Neural progenitor cell (in vitro differentiated cells): ENCODE measurements around the gene SAC3D1. TPM values are rescaled to one million over a fixed set of nuclear protein-coding genes. Genes with fewer than 3 reads are reported as not detected.

Source experiments
- DNase-seq: peaks from one replicate; pipeline ENCODE4 v3.0.0-alpha.2; 2016; ENCODE audit warnings: low spot score
- H2AFZ ChIP-seq: fragments of 200-600 bp; sonication (generic); replicated peaks from 2 replicates; pipeline ENCODE4 v1.6.1; 2016; ENCODE audit warnings: antibody characterized with exemption
- H3F3A ChIP-seq: fragments of 200-600 bp; sonication (generic); 2 replicates; pipeline ENCODE4 v1.6.1; 2016; ENCODE audit warnings: antibody characterized with exemption, low read depth
- H3K27ac ChIP-seq: fragments of 200-600 bp; sonication (generic); 2 replicates; pipeline ENCODE4 v1.5.1; 2016; ENCODE audit warnings: mild to moderate bottlenecking
- H3K27me3 ChIP-seq: fragments of 200-600 bp; sonication (generic); 2 replicates; pipeline ENCODE4 v1.6.1; 2016; ENCODE audit warnings: mild to moderate bottlenecking, moderate library complexity
- H3K36me3 ChIP-seq: fragments of 200-600 bp; sonication (generic); 2 replicates; pipeline ENCODE4 v1.5.1; 2016
- H3K4me1 ChIP-seq: fragments of 200-600 bp; sonication (generic); 2 replicates; pipeline ENCODE4 v1.6.1; 2016; ENCODE audit warnings: mixed run types
- H3K4me2 ChIP-seq: fragments of 200-600 bp; sonication (generic); 2 replicates; pipeline ENCODE4 v1.6.1; 2016
- H3K4me3 ChIP-seq: fragments of 200-600 bp; sonication (generic); 2 replicates; pipeline ENCODE4 v1.5.1; 2016
- H3K79me2 ChIP-seq: fragments of 200-600 bp; sonication (generic); 2 replicates; pipeline ENCODE4 v1.6.1; 2016; ENCODE audit warnings: low read depth
- H3K9ac ChIP-seq: fragments of 200-600 bp; sonication (generic); 2 replicates; pipeline ENCODE4 v1.6.1; 2016
- H3K9me3 ChIP-seq: fragments of 200-600 bp; sonication (generic); 2 replicates; pipeline ENCODE4 v1.5.1; 2016; ENCODE audit warnings: low read depth
- H4K20me1 ChIP-seq: fragments of 200-600 bp; sonication (generic); 2 replicates; pipeline ENCODE4 v1.6.1; 2016; ENCODE audit warnings: low read depth
- H3K27ac Mint-ChIP-seq: 3 replicates; pipeline ENCODE4 v1.8.0; 2021; ENCODE audit warnings: mixed read lengths
- H3K27me3 Mint-ChIP-seq: 2 replicates; pipeline ENCODE4 v1.8.0; 2022; ENCODE audit warnings: low read depth, mild to moderate bottlenecking, inconsistent platforms, moderate library complexity, mixed read lengths; ENCODE audit not compliant: insufficient read depth
- H3K36me3 Mint-ChIP-seq: 3 replicates; pipeline ENCODE4 v1.8.0; 2021; ENCODE audit warnings: mixed read lengths
- H3K4me1 Mint-ChIP-seq: 3 replicates; pipeline ENCODE4 v1.8.0; 2021; ENCODE audit warnings: mixed read lengths
- H3K4me3 Mint-ChIP-seq: 3 replicates; pipeline ENCODE4 v1.8.0; 2021; ENCODE audit warnings: mild to moderate bottlenecking, moderate library complexity, mixed read lengths
- H3K9me3 Mint-ChIP-seq: 3 replicates; pipeline ENCODE4 v1.8.0; 2020; ENCODE audit warnings: mixed read lengths
- EZH2 ChIP-seq: fragments of 200-600 bp; sonication (generic); IDR thresholded peaks from 2 replicates; pipeline ENCODE4 v1.6.1; 2017; ENCODE audit warnings: antibody characterized with exemption, mild to moderate bottlenecking, moderate library complexity
- EZH2phosphoT487 ChIP-seq: fragments of 200-600 bp; sonication (generic); IDR thresholded peaks from 2 replicates; pipeline ENCODE4 v1.6.1; 2017; ENCODE audit warnings: antibody characterized with exemption
- total RNA-seq: library from RNA; depleted of rRNA; stranded (reverse); fragments of >200 nt; gene quantifications from 2 replicates; pipeline ENCODE4 v1.2.3, GENCODE V29; 2015; ENCODE audit warnings: low replicate concordance
- TF ChIP-seq, protein P1 (sequence below): fragments of 200-600 bp; sonication (generic); IDR thresholded peaks from 2 replicates; pipeline ENCODE4 v1.5.1; 2017; ENCODE audit warnings: antibody characterized with exemption, mild to moderate bottlenecking

The SAC3D1 gene
- total RNA-seq, 1 donor from 2014 or later: 3.0 TPM

DNA sequence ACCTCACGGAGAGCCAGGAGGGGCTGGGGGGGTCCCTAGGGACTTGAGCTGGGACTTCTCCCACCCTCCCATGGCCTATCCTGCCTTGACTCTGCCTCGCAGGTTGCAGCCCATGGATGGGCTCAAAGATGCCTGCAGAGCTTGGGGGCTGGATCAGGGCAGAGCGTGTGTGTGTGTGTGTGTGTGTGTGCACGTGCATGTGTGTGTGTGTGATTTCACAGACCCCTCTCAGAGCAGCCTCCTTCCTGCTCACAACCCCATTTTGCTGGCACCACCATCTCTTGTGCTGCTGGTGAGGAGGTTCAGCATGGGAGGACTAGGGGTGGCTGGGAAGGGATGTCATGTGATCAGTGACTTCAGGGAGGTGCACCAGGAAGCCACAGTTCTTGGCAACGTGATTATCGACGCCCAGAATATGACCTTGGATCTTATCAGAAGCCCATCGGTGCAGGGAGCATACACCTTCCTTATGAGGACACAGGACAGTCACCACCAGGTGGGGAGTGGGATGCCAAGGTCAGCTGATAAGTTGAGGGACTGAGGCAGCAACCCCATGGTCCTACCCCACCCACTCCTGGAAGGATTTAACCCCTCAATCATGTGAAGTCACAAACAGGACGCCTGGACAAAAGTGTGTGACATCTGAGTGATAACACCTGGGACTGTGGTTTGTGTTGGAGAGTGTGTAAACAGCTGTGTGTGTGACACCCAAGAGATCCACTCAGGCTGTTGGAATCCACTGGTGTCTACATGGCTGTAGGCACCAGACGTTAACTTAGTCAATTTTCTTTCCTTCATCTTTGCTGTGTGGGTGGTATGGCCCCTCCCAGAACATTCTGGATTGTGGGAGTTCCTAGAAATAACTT, 19.2 kb downstream of the SAC3D1 start:
- peaks cover 2% of the 10 kb centered on the region for H3K27me3 Mint-ChIP-seq
- Histone ChIP-seq H4K20me1 (no peaks in the 10 kb centered on the region), H3K27me3 (no peaks in the 10 kb centered on the region), H3K36me3 (no peaks in the 10 kb centered on the region), H3K27ac (no peak overlapping the region), H3K79me2 (no peaks in the 10 kb centered on the region), H2AFZ (no peak overlapping the region), H3F3A (no peaks in the 10 kb centered on the region), H3K9ac (no peak overlapping the region), H3K9me3 (no peaks in the 10 kb centered on the region), H3K4me3 (no peak overlapping the region), H3K4me1 (no peaks in the 10 kb centered on the region), H3K4me2 (no peak overlapping the region)
- H3K4me1 Mint-ChIP-seq: peaks cover 3% of the 10 kb centered on the region
- DNase-seq: no peak
- TF ChIP-seq EZH2 (no peak), EZH2phosphoT487 (no peak)
- TF ChIP-seq, protein P1, sequence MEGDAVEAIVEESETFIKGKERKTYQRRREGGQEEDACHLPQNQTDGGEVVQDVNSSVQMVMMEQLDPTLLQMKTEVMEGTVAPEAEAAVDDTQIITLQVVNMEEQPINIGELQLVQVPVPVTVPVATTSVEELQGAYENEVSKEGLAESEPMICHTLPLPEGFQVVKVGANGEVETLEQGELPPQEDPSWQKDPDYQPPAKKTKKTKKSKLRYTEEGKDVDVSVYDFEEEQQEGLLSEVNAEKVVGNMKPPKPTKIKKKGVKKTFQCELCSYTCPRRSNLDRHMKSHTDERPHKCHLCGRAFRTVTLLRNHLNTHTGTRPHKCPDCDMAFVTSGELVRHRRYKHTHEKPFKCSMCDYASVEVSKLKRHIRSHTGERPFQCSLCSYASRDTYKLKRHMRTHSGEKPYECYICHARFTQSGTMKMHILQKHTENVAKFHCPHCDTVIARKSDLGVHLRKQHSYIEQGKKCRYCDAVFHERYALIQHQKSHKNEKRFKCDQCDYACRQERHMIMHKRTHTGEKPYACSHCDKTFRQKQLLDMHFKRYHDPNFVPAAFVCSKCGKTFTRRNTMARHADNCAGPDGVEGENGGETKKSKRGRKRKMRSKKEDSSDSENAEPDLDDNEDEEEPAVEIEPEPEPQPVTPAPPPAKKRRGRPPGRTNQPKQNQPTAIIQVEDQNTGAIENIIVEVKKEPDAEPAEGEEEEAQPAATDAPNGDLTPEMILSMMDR: no peak
- H3K27ac Mint-ChIP-seq: no peak overlapping the region
- H3K4me3 Mint-ChIP-seq: no peak overlapping the region
- no peaks in the 10 kb centered on the region for H3K36me3 Mint-ChIP-seq
- H3K9me3 Mint-ChIP-seq: no peaks in the 10 kb centered on the region

GRCh38 chr11:65060913-65061408, 20.0 kb downstream of the SAC3D1 start:
- H3K4me1 ChIP-seq: no peaks in the 10 kb centered on the region
- H2AFZ ChIP-seq: no peak overlapping the region
- H3K27me3 Mint-ChIP-seq: peaks cover 2% of the 10 kb centered on the region
- no peak overlapping the region for H3K4me3 Mint-ChIP-seq
- H3K27ac ChIP-seq: no peak overlapping the region
- no peaks in the 10 kb centered on the region for H3K9me3 ChIP-seq
- no peaks in the 10 kb centered on the region for H3K27me3 ChIP-seq
- TF ChIP-seq, protein P1: peak; percentile 57
- TF ChIP-seq EZH2: no peak
- H3K9me3 Mint-ChIP-seq: no peaks in the 10 kb centered on the region
- H3K27ac Mint-ChIP-seq: no peak overlapping the region
- H3K79me2 ChIP-seq: no peaks in the 10 kb centered on the region
- no peak overlapping the region for H3K4me2 ChIP-seq
- peak; percentile 55 for DNase-seq
- no peaks in the 10 kb centered on the region for H3F3A ChIP-seq
- H3K4me1 Mint-ChIP-seq: peaks cover 3% of the 10 kb centered on the region
- H3K36me3 ChIP-seq: no peaks in the 10 kb centered on the region
- no peak overlapping the region for H3K4me3 ChIP-seq
- H3K9ac ChIP-seq: no peak overlapping the region
- no peaks in the 10 kb centered on the region for H4K20me1 ChIP-seq
- H3K36me3 Mint-ChIP-seq: no peaks in the 10 kb centered on the region

GRCh38 chr11:65063532-65063931, 22.5 kb downstream of the SAC3D1 start:
- no peak overlapping the region for H3K27ac Mint-ChIP-seq
- TF ChIP-seq EZH2phosphoT487 (no peak), EZH2 (no peak)
- TF ChIP-seq, protein P1: no peak
- H3K9me3 Mint-ChIP-seq: no peaks in the 10 kb centered on the region
- DNase-seq: no peak
- no peak overlapping the region for H3K9ac ChIP-seq
- no peaks in the 10 kb centered on the region for H3K79me2 ChIP-seq
- H3K4me3 Mint-ChIP-seq: no peak overlapping the region
- peaks cover 8% of the 10 kb centered on the region for H3F3A ChIP-seq
- peaks cover 15% of the 10 kb centered on the region for H3K4me1 ChIP-seq
- no peak overlapping the region for H3K4me2 ChIP-seq
- no peaks in the 10 kb centered on the region for H4K20me1 ChIP-seq
- H3K27me3 Mint-ChIP-seq: peaks cover 2% of the 10 kb centered on the region
- peaks cover 5% of the 10 kb centered on the region for H3K4me1 Mint-ChIP-seq
- no peaks in the 10 kb centered on the region for H3K9me3 ChIP-seq
- no peaks in the 10 kb centered on the region for H3K36me3 Mint-ChIP-seq
- H3K36me3 ChIP-seq: no peaks in the 10 kb centered on the region
- H2AFZ ChIP-seq: no peak overlapping the region
- no peak overlapping the region for H3K27ac ChIP-seq
- H3K27me3 ChIP-seq: no peaks in the 10 kb centered on the region
- H3K4me3 ChIP-seq: no peak overlapping the region
